Skin of body (tissue), 2 donors: ENCODE results near the gene PPIC. TPM values are rescaled to one million over a fixed set of nuclear protein-coding genes. Genes with fewer than 3 reads are reported as not detected.

Experiments used
- DNase-seq: peaks from one replicate; lab custom pipeline; 2025; lab: John Stamatoyannopoulos, UW
- total RNA-seq: library from RNA; depleted of rRNA; stranded (reverse); fragments of >200 nt; gene quantifications from one replicate; pipeline ENCODE4 v1.2.3, GENCODE V29; 2014

Gene PPIC
- total RNA-seq = 25.5 TPM

GRCh38 chr5:123036391-123037103 lies at the start of gene PPIC:
PPIC (minus strand) TSS chr5:123036725; CDS start chr5:123036625, 100 bp downstream.
- peak; percentile 66 for DNase-seq

GRCh38 chr5:123085638-123086286 lies 49.2 kb upstream of the PPIC start:
- DNase-seq = no peak

- DNase-seq = no peak
Observed at GRCh38 chr5:123084730-123085605, 48.4 kb upstream of the PPIC start.

- no peak for DNase-seq
Observed at GRCh38 chr5:123083298-123083697, 46.8 kb upstream of the PPIC start.

- no peak for DNase-seq
Observed at GRCh38 chr5:123080215-123080614, 43.7 kb upstream of the PPIC start.

- DNase-seq = no peak
Observed at GRCh38 chr5:123075521-123076163, 39.1 kb upstream of the PPIC start.

DNA sequence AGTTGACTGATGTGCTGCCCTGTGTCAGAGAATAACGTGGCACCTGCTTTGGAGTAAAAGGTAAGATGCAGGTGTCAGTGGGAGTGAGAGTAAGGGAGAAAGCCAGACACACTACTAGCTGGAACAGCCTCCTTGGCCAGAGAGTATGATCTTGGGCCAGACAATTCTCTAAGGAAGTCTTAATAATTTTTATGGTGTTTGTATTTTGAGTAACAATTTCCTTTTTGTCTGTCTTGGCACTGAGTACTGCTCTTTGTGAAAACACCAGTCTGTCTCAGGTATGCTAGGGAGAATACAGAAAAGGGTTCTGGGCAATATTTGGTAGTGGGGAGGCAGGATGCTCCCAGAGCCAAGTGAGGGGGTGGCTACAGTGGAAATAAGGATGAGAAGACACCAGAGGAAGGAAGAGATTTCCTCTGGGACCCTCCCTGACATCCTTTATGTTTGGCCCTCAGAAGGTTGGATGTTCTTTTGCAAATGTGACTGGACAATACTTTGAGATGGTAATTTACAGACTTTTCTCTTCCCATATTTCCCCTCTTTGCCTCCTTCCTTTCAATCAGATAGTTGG lies 31.9 kb upstream of the PPIC start:
- no peak for DNase-seq

DNA sequence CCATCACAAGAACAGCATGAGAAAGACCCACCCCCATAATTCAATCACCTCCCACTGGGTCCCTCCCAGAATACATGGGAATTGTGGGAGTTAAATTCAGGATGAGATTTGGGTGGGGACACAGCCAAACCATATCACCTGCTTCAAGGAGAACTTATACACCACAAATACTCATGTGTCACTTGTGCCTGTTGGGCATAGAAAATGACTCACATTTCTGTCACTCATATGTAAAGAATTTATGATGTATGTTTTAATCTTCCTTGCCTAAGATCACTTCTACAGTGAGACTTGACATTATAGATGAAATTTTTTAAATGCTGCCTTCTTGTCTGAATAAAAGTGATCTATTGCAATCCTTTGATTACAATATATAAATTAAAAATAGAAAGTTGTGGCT lies 29.5 kb upstream of the PPIC start:
- no peak for DNase-seq

GRCh38 chr5:123059455-123059854 lies 22.9 kb upstream of the PPIC start:
- no peak for DNase-seq

- no peak for DNase-seq
Observed at GRCh38 chr5:123051206-123051605, 14.7 kb upstream of the PPIC start.

DNA sequence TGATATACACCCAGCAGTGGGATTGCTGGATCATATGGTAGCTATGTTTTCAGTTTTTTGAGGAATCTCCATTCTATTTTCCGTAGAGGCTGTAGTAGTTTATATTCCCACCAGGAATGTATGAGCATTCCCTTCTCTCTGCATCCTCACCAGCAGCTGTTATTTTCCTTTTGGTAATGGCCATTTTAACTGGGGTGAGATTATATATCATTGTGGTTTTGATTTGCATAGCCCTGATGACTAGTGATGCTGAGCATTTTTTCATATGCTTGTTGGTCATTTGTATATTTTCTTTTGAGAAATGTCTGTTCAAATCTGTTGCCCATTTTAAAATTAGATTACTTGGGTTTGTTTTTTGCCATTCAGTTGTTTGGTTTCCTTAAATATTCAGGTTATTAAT lies 11.2 kb upstream of the PPIC start:
- DNase-seq = no peak

- no peak for DNase-seq
Observed at GRCh38 chr5:123046222-123046621, 9.7 kb upstream of the PPIC start.

DNA sequence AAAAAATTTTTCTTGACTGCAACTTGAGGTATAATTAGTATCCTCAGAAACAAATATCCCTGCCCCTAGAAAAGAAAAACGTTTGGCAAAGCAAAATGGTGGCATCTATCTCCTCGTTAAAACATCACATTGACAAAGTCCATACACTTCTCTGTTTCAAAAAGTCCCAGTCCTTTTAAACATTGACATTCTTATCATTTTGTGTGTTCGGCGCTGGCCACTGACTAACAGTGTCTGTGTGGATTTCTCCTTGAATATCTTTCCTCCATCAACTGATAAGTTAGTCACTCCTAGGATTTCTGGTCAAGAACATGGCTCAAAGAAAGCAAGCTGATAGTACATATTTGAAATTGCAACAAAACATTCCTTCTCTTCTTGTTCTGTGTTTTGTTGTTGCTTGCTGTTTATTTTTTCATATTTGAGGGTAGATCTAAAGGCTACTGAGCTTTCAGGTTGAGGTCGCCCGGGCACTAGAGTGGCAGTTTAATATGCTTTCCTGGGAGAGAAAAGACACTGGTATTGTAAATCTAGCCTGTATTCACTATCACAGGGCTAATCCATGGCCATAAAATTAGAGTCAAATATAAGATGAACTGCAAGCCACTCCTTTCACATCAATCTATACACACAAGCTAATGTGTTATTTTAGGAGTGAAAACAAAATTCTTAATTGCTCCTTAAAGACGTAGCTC lies 8.5 kb upstream of the PPIC start:
- no peak for DNase-seq

DNA sequence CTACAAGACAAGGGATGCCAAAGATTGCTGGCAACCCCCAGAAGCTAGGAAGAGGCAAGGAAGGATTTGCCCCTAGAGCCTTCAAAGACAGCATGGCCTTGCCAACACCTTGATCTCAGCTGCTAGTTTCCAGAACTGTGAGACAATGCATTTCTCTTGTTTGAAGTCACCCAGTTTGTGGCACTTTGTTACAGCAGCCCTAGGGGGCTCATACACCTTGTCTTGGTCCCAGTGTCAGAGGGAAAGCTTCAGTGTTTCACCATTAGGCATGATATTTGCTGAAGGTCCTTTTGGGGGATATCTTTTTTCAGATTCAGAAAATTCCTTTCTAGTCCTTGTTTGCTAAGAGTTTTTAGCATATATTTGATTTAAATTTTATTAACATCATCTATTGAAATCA lies 3.1 kb upstream of the PPIC start:
- no peak for DNase-seq

GRCh38 chr5:123037104-123037418 lies 536 bp upstream of the PPIC start:
- peak; percentile 18 for DNase-seq

GRCh38 chr5:123035918-123036390 lies 571 bp downstream of the PPIC start:
- peak; percentile 17 for DNase-seq

GRCh38 chr5:123035360-123035917 lies 1.1 kb downstream of the PPIC start:
- DNase-seq = no peak

GRCh38 chr5:123033157-123033671 lies 3.3 kb downstream of the PPIC start:
- DNase-seq = no peak

GRCh38 chr5:123028222-123028621 lies 8.3 kb downstream of the PPIC start:
- no peak for DNase-seq

- no peak for DNase-seq
Observed at GRCh38 chr5:123014689-123015088, 21.8 kb downstream of the PPIC start.
